Measurements from ENCODE around the gene EIF5A. TPM values are rescaled to one million over a fixed set of nuclear protein-coding genes. Genes with fewer than 3 reads are reported as not detected.

The EIF5A gene
- total and polyA plus RNA-seq, 9 of the 15 experiments (the other 6 are each of a cell fraction or from before 2014, with no cell fraction given), result 22.9 to 1,163 (median 772) TPM

- TF ChIP-seq, protein P1, sequence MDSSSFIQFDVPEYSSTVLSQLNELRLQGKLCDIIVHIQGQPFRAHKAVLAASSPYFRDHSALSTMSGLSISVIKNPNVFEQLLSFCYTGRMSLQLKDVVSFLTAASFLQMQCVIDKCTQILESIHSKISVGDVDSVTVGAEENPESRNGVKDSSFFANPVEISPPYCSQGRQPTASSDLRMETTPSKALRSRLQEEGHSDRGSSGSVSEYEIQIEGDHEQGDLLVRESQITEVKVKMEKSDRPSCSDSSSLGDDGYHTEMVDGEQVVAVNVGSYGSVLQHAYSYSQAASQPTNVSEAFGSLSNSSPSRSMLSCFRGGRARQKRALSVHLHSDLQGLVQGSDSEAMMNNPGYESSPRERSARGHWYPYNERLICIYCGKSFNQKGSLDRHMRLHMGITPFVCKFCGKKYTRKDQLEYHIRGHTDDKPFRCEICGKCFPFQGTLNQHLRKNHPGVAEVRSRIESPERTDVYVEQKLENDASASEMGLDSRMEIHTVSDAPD (CRISPR knock-in tag; IDR thresholded peaks at IDR 0.05), result no peak
- TF ChIP-seq PATZ1 (CRISPR knock-in tag; IDR thresholded peaks at IDR 0.05; ENCODE audit: borderline replicate concordance) (no peak), BHLHE40 (IDR thresholded peaks at IDR 0.05; ENCODE audit: low read length) (peak; percentile 53), PCBP2 (IDR thresholded peaks at IDR 0.05; ENCODE audit: low read depth, low read length, poor library complexity, severe bottlenecking) (no peak), ZEB2 (IDR thresholded peaks at IDR 0.05) (no peak), VEZF1 (CRISPR knock-in tag; IDR thresholded peaks at IDR 0.05) (peak; percentile 56), RBFOX2 (IDR thresholded peaks at IDR 0.05; ENCODE audit: low read depth, low read length) (peak; percentile 56), NR2C1 (IDR thresholded peaks at IDR 0.05) (no peak), NR2C1 (tag; IDR thresholded peaks at IDR 0.05) (no peak), CHD1 (IDR thresholded peaks at IDR 0.05; ENCODE audit: low read length) (no peak), PHF8 (IDR thresholded peaks at IDR 0.05; ENCODE audit: borderline replicate concordance, low read length) (peak; percentile 39; the same call in 1 of the 2 replicates), PHTF2 (CRISPR knock-in tag; IDR thresholded peaks at IDR 0.05) (no peak), SIN3A (IDR thresholded peaks at IDR 0.05; ENCODE audit: borderline replicate concordance in 2 of 2, control insufficient read depth in 1 of 2, low read depth in 2 of 2, low read length in 2 of 2) (peak; percentile 80; a peak in 2 of 4 replicates), ZFX (CRISPR knock-in tag; IDR thresholded peaks at IDR 0.05) (peak; percentile 34; the same call in 1 of the 2 replicates), MEF2D (tag; conservative IDR thresholded peaks at IDR 0.05; ENCODE audit: low read depth) (peak; percentile 65; the same call in 1 of the 2 replicates), MXI1 (IDR thresholded peaks at IDR 0.05; ENCODE audit: low read depth, low read length) (peak; percentile 84), MYC (IDR thresholded peaks at IDR 0.05; ENCODE audit: low read depth, low read length) (peak; percentile 92), MYC (CRISPR knock-in tag; IDR thresholded peaks at IDR 0.05; ENCODE audit: borderline replicate concordance, low read depth) (peak; percentile 46; the same call in 1 of the 2 replicates), POLR3A (IDR thresholded peaks at IDR 0.05; ENCODE audit: borderline replicate concordance, extremely low read depth, insufficient read depth, insufficient read length) (no peak)
- TF ChIP-seq, protein P2, sequence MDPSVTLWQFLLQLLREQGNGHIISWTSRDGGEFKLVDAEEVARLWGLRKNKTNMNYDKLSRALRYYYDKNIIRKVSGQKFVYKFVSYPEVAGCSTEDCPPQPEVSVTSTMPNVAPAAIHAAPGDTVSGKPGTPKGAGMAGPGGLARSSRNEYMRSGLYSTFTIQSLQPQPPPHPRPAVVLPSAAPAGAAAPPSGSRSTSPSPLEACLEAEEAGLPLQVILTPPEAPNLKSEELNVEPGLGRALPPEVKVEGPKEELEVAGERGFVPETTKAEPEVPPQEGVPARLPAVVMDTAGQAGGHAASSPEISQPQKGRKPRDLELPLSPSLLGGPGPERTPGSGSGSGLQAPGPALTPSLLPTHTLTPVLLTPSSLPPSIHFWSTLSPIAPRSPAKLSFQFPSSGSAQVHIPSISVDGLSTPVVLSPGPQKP (CRISPR knock-in tag; IDR thresholded peaks at IDR 0.05), result no peak
- TF ChIP-seq, protein P3, sequence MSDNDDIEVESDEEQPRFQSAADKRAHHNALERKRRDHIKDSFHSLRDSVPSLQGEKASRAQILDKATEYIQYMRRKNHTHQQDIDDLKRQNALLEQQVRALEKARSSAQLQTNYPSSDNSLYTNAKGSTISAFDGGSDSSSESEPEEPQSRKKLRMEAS (CRISPR knock-in tag; IDR thresholded peaks at IDR 0.05), result peak; percentile 73
Observed at GRCh38 chr17:7281074-7281952, 26.1 kb upstream of the EIF5A start, which contains the start of gene SLC2A4 (continued).
